Activated T-cell treated with anti-CD3 and anti-CD28 coated beads for 1 hour (primary cell): ENCODE results near the gene DENND5B.
"Not testable (repeated sequence)": the region's sequence is repeated elsewhere in the genome, so short reads cannot be mapped to it uniquely, and the experiment has no call there.

ENCODE experiments used
- DNase-seq: peaks from one replicate; pipeline ENCODE4 v3.0.0-alpha.2; 2020; ENCODE audit warnings: low read depth

DENND5B gene

GRCh38 chr12:31557707-31558106 lies 33.2 kb downstream of the DENND5B start:
- no peak for DNase-seq

- DNase-seq: not testable (repeated sequence)
These were observed 35.5 kb downstream of the DENND5B start for GRCh38 chr12:31555466-31555865.

GRCh38 chr12:31550590-31550989 lies 40.3 kb downstream of the DENND5B start:
- not testable (repeated sequence) for DNase-seq

GRCh38 chr12:31536672-31537071 lies 54.3 kb downstream of the DENND5B start:
- DNase-seq: no peak

GRCh38 chr12:31533470-31533869 lies 57.5 kb downstream of the DENND5B start:
- DNase-seq: no peak

- no peak for DNase-seq
These were observed 59.0 kb downstream of the DENND5B start for GRCh38 chr12:31531893-31532292.

GRCh38 chr12:31528095-31528494 lies 62.8 kb downstream of the DENND5B start:
- DNase-seq: no peak

- DNase-seq: no peak
These were observed 63.9 kb downstream of the DENND5B start for GRCh38 chr12:31527083-31527482.

GRCh38 chr12:31526158-31526546 lies 64.8 kb downstream of the DENND5B start:
- no peak for DNase-seq

GRCh38 chr12:31525496-31526157 lies 65.3 kb downstream of the DENND5B start:
- no peak for DNase-seq

GRCh38 chr12:31524791-31525495 lies 66.0 kb downstream of the DENND5B start:
- no peak for DNase-seq

- DNase-seq: no peak
These were observed 67.6 kb downstream of the DENND5B start for GRCh38 chr12:31523306-31523705.

- no peak for DNase-seq
These were observed 68.3 kb downstream of the DENND5B start for GRCh38 chr12:31522607-31523006.

- DNase-seq: no peak
These were observed 69.0 kb downstream of the DENND5B start for GRCh38 chr12:31521964-31522363.

- no peak for DNase-seq
These were observed 71.4 kb downstream of the DENND5B start for GRCh38 chr12:31519511-31519910.

GRCh38 chr12:31518680-31519227 lies 72.2 kb downstream of the DENND5B start:
- DNase-seq: no peak

GRCh38 chr12:31517994-31518393 lies 72.9 kb downstream of the DENND5B start:
- no peak for DNase-seq

GRCh38 chr12:31516702-31517101 lies 74.2 kb downstream of the DENND5B start:
- DNase-seq: no peak

- DNase-seq: no peak
These were observed 76.0 kb downstream of the DENND5B start for GRCh38 chr12:31514912-31515311.

GRCh38 chr12:31510034-31510433 lies 80.9 kb downstream of the DENND5B start:
- DNase-seq: no peak

- no peak for DNase-seq
These were observed 82.3 kb downstream of the DENND5B start for GRCh38 chr12:31508436-31509150.

- no peak for DNase-seq
These were observed 83.0 kb downstream of the DENND5B start for GRCh38 chr12:31507966-31508365.
